ENCODE measurements around the gene PMP22. TPM values are rescaled to one million over a fixed set of nuclear protein-coding genes. Genes with fewer than 3 reads are reported as not detected.

PMP22 gene
- total RNA-seq, 1 donor from 2014 or later = 4.3 TPM

DNA sequence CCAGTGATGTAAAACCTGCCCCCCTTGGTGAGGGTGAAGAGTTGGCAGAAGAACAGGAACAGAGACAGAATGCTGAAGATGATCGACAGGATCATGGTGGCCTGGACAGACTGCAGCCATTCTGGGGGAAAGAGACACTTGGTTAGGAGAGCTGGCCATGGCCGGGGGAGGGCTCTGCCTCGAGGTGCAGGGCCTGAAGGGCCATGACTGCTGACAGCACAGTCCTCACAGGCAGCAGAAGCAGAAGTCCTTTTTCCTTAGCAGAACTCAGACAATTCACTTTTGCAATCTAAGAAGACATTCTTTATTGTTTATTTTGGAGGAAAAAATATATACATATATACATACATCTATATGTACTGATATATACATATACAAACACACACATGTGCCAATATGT lies 25.6 kb downstream of the PMP22 start:
- H3K36me3 Mint-ChIP-seq = no peaks in the 10 kb centered on the region
- no peaks in the 10 kb centered on the region for H3F3A ChIP-seq (ENCODE audit: low read depth)
- H4K20me1 ChIP-seq (ENCODE audit: low read depth) = no peaks in the 10 kb centered on the region
- no peak overlapping the region for H3K4me2 ChIP-seq
- H3K4me3 Mint-ChIP-seq = no peak overlapping the region
- TF ChIP-seq EZH2 (IDR thresholded peaks at IDR 0.05) (no peak), EZH2phosphoT487 (IDR thresholded peaks at IDR 0.05) (no peak)
- TF ChIP-seq, protein P1, sequence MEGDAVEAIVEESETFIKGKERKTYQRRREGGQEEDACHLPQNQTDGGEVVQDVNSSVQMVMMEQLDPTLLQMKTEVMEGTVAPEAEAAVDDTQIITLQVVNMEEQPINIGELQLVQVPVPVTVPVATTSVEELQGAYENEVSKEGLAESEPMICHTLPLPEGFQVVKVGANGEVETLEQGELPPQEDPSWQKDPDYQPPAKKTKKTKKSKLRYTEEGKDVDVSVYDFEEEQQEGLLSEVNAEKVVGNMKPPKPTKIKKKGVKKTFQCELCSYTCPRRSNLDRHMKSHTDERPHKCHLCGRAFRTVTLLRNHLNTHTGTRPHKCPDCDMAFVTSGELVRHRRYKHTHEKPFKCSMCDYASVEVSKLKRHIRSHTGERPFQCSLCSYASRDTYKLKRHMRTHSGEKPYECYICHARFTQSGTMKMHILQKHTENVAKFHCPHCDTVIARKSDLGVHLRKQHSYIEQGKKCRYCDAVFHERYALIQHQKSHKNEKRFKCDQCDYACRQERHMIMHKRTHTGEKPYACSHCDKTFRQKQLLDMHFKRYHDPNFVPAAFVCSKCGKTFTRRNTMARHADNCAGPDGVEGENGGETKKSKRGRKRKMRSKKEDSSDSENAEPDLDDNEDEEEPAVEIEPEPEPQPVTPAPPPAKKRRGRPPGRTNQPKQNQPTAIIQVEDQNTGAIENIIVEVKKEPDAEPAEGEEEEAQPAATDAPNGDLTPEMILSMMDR (IDR thresholded peaks at IDR 0.05) = no peak
- no peaks in the 10 kb centered on the region for H3K27me3 Mint-ChIP-seq (ENCODE audit: insufficient read depth, low read depth)
- no peaks in the 10 kb centered on the region for H3K79me2 ChIP-seq (ENCODE audit: low read depth)
- H2AFZ ChIP-seq (replicated peaks) = no peak overlapping the region
- H3K27me3 ChIP-seq = no peaks in the 10 kb centered on the region
- no peaks in the 10 kb centered on the region for H3K4me1 ChIP-seq
- no peak overlapping the region for H3K9ac ChIP-seq
- no peak for DNase-seq (ENCODE audit: low spot score)
- no peak overlapping the region for H3K27ac ChIP-seq
- H3K4me3 ChIP-seq = no peak overlapping the region
- peaks cover 7% of the 10 kb centered on the region for H3K9me3 Mint-ChIP-seq
- no peaks in the 10 kb centered on the region for H3K36me3 ChIP-seq
- H3K4me1 Mint-ChIP-seq = no peaks in the 10 kb centered on the region
- H3K9me3 ChIP-seq (ENCODE audit: low read depth) = peaks cover 8% of the 10 kb centered on the region
- no peak overlapping the region for H3K27ac Mint-ChIP-seq

- Histone ChIP-seq H3K4me2 (no peak overlapping the region), H3K79me2 (ENCODE audit: low read depth) (no peaks in the 10 kb centered on the region), H4K20me1 (ENCODE audit: low read depth) (no peaks in the 10 kb centered on the region), H3K36me3 (no peaks in the 10 kb centered on the region), H3K9me3 (ENCODE audit: low read depth) (peaks cover 8% of the 10 kb centered on the region), H3K4me3 (no peak overlapping the region), H3F3A (ENCODE audit: low read depth) (no peaks in the 10 kb centered on the region), H3K27me3 (no peaks in the 10 kb centered on the region), H3K27ac (no peak overlapping the region), H3K9ac (no peak overlapping the region), H2AFZ (replicated peaks) (no peak overlapping the region), H3K4me1 (no peaks in the 10 kb centered on the region)
- no peaks in the 10 kb centered on the region for H3K36me3 Mint-ChIP-seq
- no peaks in the 10 kb centered on the region for H3K27me3 Mint-ChIP-seq (ENCODE audit: insufficient read depth, low read depth)
- TF ChIP-seq EZH2phosphoT487 (IDR thresholded peaks at IDR 0.05) = no peak
- TF ChIP-seq, protein P1 (IDR thresholded peaks at IDR 0.05) = no peak
- no peak for TF ChIP-seq EZH2 (IDR thresholded peaks at IDR 0.05)
- H3K4me1 Mint-ChIP-seq = no peaks in the 10 kb centered on the region
- no peak overlapping the region for H3K4me3 Mint-ChIP-seq
- peaks cover 7% of the 10 kb centered on the region for H3K9me3 Mint-ChIP-seq
- no peak overlapping the region for H3K27ac Mint-ChIP-seq
- no peak for DNase-seq (ENCODE audit: low spot score)
These were observed 26.3 kb downstream of the PMP22 start for GRCh38 chr17:15238676-15239422.

GRCh38 chr17:15238057-15238456 lies 27.1 kb downstream of the PMP22 start:
- Histone ChIP-seq H2AFZ (replicated peaks) (no peak overlapping the region), H3K9ac (no peak overlapping the region), H3K36me3 (no peaks in the 10 kb centered on the region), H3K27ac (no peak overlapping the region), H3K4me1 (no peaks in the 10 kb centered on the region), H3K79me2 (ENCODE audit: low read depth) (no peaks in the 10 kb centered on the region), H3K4me2 (no peak overlapping the region), H3K9me3 (ENCODE audit: low read depth) (peaks cover 5% of the 10 kb centered on the region), H3F3A (ENCODE audit: low read depth) (no peaks in the 10 kb centered on the region), H4K20me1 (ENCODE audit: low read depth) (no peaks in the 10 kb centered on the region), H3K27me3 (no peaks in the 10 kb centered on the region), H3K4me3 (no peak overlapping the region)
- no peaks in the 10 kb centered on the region for H3K36me3 Mint-ChIP-seq
- peaks cover 3% of the 10 kb centered on the region for H3K27me3 Mint-ChIP-seq (ENCODE audit: insufficient read depth, low read depth)
- no peak overlapping the region for H3K27ac Mint-ChIP-seq
- H3K4me3 Mint-ChIP-seq = no peak overlapping the region
- no peaks in the 10 kb centered on the region for H3K4me1 Mint-ChIP-seq
- no peak for DNase-seq (ENCODE audit: low spot score)
- peaks cover 4% of the 10 kb centered on the region for H3K9me3 Mint-ChIP-seq
- TF ChIP-seq EZH2 (IDR thresholded peaks at IDR 0.05) (no peak), EZH2phosphoT487 (IDR thresholded peaks at IDR 0.05) (no peak)
- TF ChIP-seq, protein P1 (IDR thresholded peaks at IDR 0.05) = no peak

Data from neural progenitor cell (in vitro differentiated cells).